Measurements from ENCODE around the gene FAHD2A.
"Not testable (repeated sequence)": the region's sequence is repeated elsewhere in the genome, so short reads cannot be mapped to it uniquely, and the experiment has no call there.

The FAHD2A gene

DNA sequence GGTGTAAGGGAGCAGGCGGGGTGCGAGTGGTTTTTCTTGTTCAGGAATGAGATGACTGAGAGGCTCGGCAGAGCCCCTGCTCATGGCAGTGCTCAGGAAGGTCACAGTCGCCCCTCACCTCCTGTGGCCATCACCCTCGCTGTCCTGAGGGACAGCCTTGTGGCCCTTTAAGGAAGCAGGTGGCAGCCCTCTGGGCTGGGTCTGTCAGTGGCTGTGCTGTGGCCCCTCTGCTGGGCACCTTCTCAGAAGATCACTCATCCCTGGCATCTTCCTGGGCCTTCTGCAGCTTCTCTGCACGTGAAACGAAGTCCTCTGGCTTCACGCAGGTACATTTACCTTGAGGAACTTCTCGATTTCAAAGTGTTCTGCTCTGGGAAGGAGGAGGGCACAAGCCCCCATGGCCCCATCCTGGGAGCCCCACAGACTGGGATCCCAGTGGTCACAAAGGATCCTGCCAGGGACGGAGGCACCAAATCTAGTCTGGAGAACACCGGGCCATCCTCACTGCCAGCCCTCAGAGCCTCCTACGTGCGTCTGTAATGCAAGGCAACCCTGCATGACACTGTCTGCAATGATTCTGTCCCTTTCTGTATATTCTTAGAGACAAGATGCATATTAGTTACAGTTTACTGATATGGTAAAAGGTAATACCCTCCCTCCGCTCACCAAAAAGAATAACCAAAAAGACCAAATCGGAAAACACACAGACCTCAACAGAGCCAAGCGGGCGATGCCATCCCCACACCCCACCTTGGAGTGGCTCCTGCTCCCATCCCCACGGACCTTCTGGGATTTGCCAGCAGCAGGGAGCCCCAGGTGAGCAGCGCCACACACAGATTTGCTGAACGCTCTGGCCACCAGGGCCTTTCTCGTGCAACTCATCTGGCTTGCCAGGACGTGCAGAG lies 25.9 kb upstream of the FAHD2A start:
- DNase-seq, result no peak

DNA sequence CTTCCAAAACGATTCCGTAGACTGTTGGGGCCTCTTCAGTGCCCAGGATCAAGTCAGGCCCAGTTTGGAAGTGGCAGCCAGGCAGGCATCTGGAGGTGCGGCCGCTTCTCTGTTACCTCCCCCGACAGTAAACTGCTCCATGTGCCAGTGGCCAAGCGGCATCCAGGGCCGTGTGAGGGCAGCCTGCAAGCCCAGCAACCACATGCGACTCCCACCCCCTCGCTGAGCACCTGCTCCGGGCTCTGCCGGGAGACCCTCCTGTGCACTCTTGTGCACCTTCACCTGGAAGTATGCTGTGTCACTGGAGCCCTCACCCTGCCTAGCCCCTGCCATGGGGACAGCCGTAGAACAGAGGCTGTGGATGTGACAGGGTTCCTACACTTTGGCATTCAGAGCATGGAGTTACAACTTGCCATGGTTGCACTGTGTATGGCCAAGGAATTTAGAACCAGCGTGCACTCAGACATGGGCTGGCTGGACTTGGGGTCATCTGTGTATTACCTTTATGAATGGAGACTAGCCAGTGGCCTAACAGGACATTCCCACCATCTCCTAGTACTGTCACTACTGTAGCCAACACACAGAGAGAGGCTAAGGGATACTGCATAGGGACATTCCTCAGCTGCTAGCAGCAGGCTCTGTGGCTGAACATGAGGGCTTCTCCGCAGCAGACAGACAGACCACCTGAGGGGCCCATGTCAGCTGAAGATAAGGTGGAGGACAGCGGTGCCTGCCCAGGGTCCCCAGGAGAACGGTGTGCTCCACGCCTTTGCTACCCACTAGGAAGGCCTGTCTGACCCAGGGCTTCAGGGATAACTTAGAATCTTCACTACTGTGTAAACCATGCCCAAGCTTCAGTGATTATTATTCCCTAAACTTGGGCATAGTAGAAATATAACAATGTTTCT lies 25.0 kb upstream of the FAHD2A start:
- DNase-seq, result no peak

DNA sequence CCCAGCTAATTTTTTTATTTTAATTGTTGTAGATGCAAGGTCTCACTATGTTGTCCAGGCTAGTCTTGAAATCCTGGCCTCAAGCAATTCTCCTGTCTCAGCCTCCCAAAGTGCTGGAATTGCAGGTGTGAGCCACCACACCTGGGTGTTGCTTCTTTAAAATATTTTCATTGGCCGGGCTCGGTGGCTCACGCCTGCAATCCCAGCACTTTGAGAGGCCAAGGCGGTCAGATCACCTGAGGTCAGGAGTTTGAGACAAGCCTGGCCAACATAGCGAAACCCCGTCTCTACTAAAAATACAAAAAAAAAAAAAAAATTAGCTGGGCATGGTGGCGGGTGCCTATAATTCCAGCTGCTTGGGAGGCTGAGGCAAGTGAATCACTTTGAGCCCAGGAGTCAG lies 24.2 kb upstream of the FAHD2A start:
- not testable (repeated sequence) for DNase-seq

DNA sequence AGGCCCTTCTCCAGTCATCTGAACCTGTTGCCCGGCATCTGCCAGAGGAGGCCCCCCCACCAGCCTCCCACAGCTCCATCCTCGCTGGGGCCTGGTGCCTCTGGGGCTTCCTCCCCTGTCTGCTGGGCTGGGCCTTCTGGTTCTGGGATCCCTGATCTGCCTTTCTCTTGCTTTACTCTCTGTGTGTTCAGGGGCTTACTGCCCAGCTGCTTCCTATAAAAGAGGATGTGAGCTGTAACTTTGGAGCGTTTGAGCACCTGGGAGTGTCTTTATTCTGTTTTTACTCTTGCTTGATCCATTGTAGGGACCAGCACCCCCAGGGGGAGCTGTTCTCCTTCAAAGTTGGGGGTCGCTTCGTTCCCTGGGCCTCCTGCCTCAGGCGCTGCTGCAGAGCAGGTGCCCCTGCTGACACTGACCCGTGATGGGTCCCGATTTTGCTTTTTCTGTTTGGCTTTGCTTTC lies 23.1 kb upstream of the FAHD2A start:
- DNase-seq, result no peak

DNA sequence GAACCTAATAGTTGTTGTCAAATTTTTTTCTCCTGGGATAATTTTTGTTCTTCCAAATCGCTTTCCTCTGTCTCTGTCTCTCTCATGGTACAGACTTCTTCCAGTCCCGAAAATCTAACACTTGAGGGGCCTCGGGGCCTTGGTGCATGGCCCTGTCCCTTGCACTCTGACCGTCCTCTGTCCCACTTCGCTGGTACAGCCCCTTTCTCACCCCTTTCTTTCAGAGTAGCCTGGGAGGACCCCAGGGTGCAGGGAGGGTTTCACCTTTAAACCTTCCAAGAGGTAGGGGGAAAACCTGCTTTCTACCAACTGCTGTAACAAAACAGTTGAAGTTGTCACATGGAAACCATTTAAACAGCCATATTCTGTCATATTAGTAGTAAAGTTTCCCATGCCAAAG lies 22.2 kb upstream of the FAHD2A start:
- no peak for DNase-seq

DNA sequence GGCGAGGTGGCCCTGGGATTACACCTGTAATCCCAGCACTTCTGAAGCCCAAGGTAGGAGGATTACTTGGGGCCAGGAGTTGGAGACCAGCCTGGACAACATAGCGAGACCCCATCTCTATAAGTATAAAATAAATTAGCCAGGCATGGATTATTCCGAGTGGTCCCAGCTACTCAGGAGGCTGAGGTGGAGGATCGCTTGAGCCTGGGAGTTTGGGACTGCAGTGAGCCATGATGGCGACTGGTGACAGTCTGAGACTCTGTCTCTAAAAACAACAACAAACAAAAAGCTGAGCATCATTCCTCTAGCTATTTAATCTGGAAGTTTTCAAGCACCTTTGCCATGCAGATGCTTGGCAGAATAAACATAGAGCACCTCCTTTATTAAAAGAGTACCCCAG lies 21.8 kb upstream of the FAHD2A start:
- no peak for DNase-seq

DNA sequence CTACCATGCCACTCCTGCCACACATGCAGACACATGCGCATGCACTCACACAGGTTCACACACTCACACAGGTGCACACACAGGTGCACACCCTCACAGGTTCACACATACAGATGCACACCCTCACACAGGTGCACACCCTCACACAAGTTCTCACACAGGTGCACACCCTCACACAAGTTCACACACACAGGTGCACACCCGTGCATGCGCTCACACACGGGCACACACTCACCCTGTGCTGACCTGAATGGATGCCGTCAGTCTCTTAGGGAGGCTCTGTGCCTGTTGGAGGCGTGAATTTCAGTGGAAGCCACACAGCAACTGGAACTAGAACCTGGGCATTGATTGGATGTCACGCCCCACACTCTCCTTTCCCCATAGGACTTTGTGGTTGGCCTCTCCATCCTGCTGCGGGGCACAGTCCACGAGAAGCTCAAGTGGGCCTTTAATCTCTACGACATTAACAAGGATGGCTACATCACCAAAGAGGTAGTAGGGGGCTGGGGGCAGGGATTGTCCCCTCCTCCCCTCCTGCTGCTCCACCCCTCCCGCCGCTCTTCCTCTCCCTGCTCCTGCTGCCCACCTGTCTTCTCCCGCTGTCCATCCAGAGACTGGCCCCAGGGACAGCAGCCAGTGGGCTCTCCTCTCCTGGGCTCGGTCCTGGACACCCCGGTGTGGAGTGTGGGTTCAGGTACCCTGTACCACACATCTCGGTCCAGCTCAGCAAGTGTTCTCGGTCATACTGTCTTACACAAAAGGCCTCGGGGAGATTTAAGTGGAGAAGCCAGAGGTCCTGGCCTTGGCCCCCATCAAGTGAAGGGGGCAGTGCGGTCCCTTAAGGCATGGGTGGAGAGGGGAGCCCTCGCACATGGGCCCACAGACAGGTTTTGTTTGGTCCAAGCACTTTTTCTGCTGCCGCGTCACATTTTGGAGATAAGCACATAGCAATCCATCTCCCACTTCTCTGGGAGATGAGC lies 21.0 kb upstream of the FAHD2A start:
- DNase-seq, result no peak

DNA sequence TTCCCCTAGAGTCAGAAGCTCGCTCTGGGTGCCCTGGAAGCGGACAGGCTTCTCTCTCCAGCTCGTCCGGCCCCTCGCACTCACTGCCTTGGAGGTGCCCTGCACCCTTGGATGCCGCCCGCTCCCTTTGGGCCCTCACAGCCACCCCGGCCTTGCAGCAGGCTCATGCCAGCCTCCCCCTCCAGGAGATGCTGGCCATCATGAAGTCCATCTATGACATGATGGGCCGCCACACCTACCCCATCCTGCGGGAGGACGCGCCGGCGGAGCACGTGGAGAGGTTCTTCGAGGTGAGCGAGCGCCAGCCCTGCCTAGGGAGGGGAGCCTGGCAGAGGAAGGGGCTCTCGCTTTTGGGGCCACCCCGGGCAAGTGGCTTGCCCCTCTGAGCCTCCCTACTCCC lies 20.3 kb upstream of the FAHD2A start:
- no peak for DNase-seq

DNA sequence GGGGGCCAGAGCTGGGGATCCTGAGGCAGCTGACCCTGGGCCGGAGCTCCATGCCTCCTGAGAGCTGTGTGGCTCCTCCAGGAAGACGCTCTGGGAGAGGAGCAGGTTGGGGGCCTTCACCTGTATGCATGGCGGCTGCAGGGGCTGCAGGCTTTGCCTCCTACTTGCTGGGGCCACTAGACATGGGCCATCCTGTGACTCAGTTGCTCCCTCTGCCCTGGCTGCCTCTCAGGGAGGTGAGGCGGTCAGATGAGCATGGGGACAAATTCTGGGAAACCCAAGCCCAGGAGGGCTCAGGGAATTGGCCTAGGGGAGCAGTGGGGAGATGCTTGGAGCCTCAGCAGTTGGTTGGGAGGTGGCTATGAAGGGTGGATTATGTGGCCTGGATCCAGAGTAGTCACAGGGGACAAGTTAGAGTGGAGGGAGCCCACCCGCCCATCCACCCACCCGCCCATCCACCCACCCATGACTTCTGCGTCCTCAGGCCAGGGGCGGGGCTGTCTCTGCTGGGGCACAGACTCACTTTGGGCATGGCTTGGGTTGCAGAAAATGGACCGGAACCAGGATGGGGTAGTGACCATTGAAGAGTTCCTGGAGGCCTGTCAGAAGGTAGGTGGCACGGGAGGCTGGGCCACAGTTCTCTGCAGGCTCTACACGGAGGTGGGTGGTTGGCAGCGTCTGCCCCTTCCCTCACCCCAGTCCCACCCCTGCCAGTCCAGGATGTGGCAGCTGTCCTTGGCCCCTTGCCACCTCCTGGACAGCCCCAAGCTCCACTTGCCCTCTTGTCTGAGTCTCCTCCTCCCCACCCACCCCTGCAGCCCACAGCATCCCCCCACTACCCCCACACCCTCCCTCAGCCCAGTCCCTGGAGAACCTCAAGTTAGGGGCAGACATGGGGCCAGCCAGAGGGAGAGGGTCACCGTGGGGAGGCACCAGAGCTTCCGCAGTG lies 19.5 kb upstream of the FAHD2A start:
- DNase-seq, result no peak

DNA sequence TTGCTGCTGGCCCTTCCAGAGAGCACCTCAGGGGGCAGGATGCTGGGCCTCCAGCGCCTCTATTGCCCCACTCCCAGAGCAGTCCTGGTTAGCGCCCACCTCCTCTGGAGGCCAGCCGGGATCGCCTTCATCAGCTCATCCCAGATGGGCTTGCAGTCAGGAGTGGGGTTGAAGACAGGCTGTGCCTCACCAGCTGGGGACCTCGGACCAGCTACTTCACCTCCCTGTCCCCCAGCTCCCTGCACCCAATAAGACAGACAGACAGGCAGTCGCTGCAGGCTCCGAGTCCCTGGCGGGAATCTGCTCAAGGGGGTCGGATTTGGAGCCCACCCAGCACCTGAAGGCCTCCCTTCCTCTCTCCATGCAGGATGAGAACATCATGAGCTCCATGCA lies 18.9 kb upstream of the FAHD2A start:
- no peak for DNase-seq

DNA sequence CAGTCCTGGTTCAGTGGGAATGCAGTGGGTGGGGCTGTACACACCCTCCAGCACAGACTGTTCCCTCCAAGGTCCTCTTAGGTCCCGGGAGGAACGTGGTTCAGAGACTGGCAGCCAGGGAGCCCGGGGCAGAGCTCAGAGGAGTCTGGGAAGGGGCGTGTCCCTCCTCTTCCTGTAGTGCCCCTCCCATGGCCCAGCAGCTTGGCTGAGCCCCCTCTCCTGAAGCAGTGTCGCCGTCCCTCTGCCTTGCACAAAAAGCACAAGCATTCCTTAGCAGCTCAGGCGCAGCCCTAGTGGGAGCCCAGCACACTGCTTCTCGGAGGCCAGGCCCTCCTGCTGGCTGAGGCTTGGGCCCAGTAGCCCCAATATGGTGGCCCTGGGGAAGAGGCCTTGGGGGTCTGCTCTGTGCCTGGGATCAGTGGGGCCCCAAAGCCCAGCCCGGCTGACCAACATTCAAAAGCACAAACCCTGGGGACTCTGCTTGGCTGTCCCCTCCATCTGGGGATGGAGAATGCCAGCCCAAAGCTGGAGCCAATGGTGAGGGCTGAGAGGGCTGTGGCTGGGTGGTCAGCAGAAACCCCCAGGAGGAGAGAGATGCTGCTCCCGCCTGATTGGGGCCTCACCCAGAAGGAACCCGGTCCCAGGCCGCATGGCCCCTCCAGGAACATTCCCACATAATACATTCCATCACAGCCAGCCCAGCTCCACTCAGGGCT lies 17.5 kb upstream of the FAHD2A start:
- DNase-seq, result no peak

DNA sequence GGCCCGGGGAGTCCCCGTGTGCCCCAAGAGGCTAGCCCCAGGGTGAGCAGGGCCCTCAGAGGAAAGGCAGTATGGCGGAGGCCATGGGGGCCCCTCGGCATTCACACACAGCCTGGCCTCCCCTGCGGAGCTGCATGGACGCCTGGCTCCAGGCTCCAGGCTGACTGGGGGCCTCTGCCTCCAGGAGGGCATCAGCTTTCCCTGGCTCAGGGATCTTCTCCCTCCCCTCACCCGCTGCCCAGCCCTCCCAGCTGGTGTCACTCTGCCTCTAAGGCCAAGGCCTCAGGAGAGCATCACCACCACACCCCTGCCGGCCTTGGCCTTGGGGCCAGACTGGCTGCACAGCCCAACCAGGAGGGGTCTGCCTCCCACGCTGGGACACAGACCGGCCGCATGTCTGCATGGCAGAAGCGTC lies 16.9 kb upstream of the FAHD2A start:
- DNase-seq, result no peak

DNA sequence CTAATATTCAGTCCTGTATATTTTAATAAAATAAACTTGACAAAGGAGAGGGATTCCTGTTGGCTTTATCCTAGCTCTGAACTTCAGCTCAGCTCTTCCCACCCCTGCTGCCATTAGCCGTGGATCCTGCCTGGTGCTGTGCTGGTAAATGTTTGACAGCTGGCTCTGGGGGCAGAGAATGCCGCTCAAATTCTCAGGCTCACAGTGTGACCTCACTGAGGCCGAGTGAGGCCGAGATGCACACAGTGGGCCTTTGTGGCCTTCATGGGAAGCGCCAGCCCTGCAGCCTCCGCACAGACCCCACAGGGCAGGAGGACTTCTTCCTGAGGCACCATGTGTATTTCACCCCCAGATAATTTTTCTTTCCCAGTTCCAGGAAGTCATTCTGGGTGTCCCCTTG lies 16.5 kb upstream of the FAHD2A start:
- DNase-seq, result no peak

DNA sequence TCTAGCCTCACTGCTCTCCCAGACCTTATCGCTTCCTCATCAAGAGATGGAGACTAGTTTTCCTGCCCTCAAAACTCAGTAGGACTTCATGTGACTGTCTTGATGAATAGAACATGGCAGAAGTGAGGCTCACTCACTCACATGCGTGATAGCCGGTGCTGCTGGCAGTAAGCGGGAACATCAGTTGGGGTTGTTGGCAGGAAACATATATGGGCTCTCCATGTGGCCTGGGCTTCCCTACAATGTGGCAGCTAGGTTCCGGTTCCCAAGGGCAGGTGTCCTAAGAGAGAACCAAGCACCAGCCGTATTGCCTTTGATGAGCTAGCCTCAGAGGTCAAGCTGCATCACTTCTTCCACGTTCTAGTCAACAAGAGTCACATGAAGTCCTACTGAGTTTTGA lies 15.2 kb upstream of the FAHD2A start:
- no peak for DNase-seq

DNA sequence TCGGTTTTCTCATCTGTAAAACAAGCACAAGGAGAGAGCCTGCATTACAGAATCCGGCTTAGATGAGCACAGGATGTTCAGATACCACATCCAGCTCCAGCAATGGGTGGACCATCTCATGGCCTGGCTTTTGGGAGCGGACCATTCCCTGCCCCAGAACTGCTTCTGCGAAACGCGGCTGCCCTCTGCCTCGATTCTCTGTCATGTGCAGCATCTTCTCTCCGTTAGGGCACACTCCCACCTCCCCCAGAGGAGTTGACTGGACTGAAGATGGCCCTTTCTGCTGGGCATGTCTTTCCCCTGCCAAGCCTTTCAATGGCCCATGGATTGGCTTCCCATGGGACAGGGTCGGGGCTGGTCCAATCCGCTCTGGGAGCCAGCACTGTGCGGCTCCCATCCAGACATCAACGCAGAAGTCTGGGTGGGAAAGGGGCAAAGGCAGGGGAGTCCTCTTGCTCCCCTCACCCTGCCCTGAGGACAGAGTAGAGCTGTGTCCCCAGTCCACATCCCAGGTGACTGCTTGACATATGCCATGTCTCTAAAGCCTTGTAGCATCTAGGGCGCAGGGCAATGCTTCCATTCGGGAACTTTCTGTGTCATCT lies 14.3 kb upstream of the FAHD2A start:
- DNase-seq, result no peak

DNA sequence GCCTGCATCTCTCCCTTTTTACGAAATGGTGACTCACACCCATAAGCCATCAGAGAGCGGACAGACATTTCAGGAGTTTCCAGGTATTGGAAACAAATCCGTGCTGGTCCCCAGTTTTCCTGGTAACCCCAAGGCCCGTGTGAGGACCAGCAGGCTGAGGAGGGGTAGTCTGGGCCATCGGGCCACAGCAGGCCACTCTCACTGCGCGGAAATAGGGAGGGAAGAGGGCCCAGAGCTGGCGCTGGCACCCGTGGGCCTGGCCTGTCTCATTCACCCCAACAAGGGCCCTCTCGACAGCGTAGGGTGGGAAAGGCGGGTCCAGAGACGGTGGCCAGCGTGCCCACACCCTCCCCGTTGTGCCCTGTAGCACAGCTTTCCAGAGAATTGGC lies 13.7 kb upstream of the FAHD2A start:
- no peak for DNase-seq

DNA sequence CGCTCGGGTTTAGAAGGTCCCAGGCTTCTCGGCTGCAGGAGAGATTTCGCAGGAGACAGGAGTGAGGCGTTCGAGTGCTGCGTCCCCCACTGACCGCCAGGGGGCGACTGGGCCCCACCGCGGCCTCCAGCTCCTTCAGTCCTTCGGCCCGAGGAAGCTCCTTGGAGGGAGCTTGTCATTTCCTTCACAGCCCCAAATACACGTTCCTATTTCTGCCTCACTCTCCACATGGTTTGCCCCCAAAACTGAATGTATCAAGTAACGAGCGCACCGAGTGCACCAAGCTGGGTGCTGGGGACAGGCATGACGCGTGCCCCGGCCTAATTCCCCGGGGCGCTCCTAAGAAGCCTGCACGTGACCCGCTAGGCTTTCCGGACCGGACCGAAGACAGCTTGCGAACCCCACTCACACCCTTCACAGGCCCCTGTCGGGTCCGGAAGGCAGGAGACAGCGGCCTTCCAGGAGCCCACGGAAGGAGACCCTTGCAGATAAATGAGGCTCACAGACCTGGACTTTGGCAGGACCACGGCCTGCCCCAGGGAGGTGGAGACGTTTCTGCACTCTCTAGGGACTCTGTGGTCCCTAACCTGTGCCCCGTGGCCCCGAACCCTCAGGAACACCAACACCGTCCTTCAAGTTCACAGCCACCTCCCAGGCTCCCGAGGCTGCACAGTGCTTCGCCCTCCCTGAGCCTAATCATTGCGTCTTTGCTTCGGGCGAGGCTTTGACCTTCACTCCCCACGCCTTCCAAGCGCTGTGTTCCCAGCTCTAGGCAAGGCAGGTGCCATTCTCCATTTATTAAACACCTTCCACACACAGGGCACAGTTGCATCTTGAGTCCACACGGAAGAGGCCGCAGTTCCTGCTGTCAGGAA lies 13.0 kb upstream of the FAHD2A start:
- DNase-seq, result peak; percentile 24

DNA sequence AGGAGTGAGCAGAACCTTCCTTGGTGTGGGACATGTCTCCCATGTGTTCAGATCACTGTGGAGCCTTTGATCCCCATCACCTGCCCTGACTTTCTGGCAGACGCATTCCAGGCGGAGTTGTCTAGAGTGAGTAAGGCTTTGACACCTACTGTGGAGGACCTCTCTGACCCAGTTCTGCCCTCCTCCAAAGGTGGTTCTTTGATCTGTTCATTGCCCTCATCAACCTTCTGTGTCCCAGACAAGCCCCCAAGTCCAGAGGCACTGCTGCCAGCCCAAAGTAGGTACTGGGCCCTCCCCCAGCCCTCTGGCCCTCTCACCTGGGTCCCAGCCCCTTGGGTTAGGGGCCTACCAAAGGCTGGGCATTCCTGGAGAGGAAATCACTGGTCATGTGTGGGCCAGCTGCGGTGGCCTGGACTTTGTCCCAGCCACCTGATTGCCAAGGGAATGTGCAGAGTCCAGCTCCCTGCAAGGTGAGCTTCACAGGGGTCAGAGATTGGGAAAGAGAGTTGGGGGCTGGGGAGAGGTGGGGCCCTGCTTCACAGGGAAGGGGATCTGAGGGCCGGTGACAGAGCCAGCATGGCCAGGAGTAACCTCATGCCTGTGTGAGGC lies 12.1 kb upstream of the FAHD2A start:
- DNase-seq, result no peak

DNA sequence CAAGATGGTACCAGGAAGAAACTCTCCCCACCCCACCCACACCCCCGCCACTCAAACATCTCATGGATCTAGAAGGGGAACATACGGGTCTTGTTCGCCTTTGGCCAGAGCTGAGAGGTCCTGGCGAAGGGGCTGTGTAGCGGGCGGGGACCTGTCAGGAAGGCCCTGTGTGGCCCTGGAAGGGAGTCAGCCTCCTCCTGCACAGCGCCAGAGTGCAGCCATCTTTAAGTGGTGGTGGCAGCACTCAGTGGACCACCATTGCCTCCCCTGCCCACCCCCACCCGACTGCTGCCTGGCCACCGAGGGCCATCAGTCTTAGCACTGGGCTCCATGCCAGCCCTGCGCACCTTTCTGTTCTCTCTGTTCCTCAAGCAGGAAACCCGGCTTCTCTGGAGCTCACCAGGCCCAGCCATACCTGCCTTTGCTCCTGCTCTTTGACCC lies 11.6 kb upstream of the FAHD2A start:
- no peak for DNase-seq
